ENCODE data around the gene ALB.
"Not testable (repeated sequence)": the region's sequence is repeated elsewhere in the genome, so short reads cannot be mapped to it uniquely, and the experiment has no call there.

ALB gene

GRCh38 chr4:73404042-73404441 lies at the start of gene ALB:
Gene ALB (plus strand): TSS chr4:73404287. CDS start chr4:73404328, 41 bp downstream.
- Histone ChIP-seq H3K9ac (no peak within 1 kb of the TSS), H3K79me2 (no peaks in the 10 kb centered on the region), H3K9me3 (ENCODE audit: control insufficient read depth, low read length) (no peaks in the 10 kb centered on the region), H3K27me3 (ENCODE audit: control insufficient read depth, insufficient read depth, low read length) (no peaks in the 10 kb centered on the region), H3K4me2 (ENCODE audit: low read length) (no peak within 1 kb of the TSS), H3K4me3 (ENCODE audit: low read depth, low read length) (no peak within 1 kb of the TSS), H3K4me1 (no peaks in the 10 kb centered on the region), H3K27ac (no peak within 1 kb of the TSS), H3K36me3 (ENCODE audit: control insufficient read depth, insufficient read depth, low read length) (no peaks in the 10 kb centered on the region), H2AFZ (no peak within 1 kb of the TSS)
- no peak for TF ChIP-seq CTCF (IDR thresholded peaks at IDR 0.05)

- H3K4me1 ChIP-seq; H3K27ac ChIP-seq; H3K4me2 ChIP-seq (ENCODE audit: low read length); H3K79me2 ChIP-seq; H2AFZ ChIP-seq; H3K4me3 ChIP-seq (ENCODE audit: low read depth, low read length); H3K36me3 ChIP-seq (ENCODE audit: control insufficient read depth, insufficient read depth, low read length); H3K27me3 ChIP-seq (ENCODE audit: control insufficient read depth, insufficient read depth, low read length); H3K9ac ChIP-seq; H3K9me3 ChIP-seq (ENCODE audit: control insufficient read depth, low read length): not testable (repeated sequence)
These were observed 46.9 kb upstream of the ALB start for GRCh38 chr4:73357174-73357573.

- H3K27ac ChIP-seq; H3K79me2 ChIP-seq; H3K9me3 ChIP-seq (ENCODE audit: control insufficient read depth, low read length); H3K9ac ChIP-seq; H3K4me1 ChIP-seq; H3K4me3 ChIP-seq (ENCODE audit: low read depth, low read length); H3K27me3 ChIP-seq (ENCODE audit: control insufficient read depth, insufficient read depth, low read length); H3K4me2 ChIP-seq (ENCODE audit: low read length); H2AFZ ChIP-seq; H3K36me3 ChIP-seq (ENCODE audit: control insufficient read depth, insufficient read depth, low read length): not testable (repeated sequence)
These were observed 34.4 kb upstream of the ALB start for GRCh38 chr4:73369506-73370199.

GRCh38 chr4:73375328-73375741 lies 28.8 kb upstream of the ALB start:
- H3K27ac ChIP-seq: no peak overlapping the region
- H3K9ac ChIP-seq: no peak overlapping the region
- no peaks in the 10 kb centered on the region for H3K79me2 ChIP-seq
- no peaks in the 10 kb centered on the region for H3K27me3 ChIP-seq (ENCODE audit: control insufficient read depth, insufficient read depth, low read length)
- H3K4me1 ChIP-seq: no peaks in the 10 kb centered on the region
- no peaks in the 10 kb centered on the region for H3K9me3 ChIP-seq (ENCODE audit: control insufficient read depth, low read length)
- no peaks in the 10 kb centered on the region for H3K36me3 ChIP-seq (ENCODE audit: control insufficient read depth, insufficient read depth, low read length)
- H3K4me3 ChIP-seq (ENCODE audit: low read depth, low read length): no peak overlapping the region
- H3K4me2 ChIP-seq (ENCODE audit: low read length): no peak overlapping the region
- TF ChIP-seq CTCF (IDR thresholded peaks at IDR 0.05): no peak
- no peak overlapping the region for H2AFZ ChIP-seq

GRCh38 chr4:73376251-73376650 lies 27.8 kb upstream of the ALB start:
- Histone ChIP-seq H3K9ac (no peak overlapping the region), H3K27ac (no peak overlapping the region), H3K4me3 (ENCODE audit: low read depth, low read length) (no peak overlapping the region)

More at GRCh38 chr4:73376251-73376650, 27.8 kb upstream of the ALB start:
- Histone ChIP-seq H3K4me1 (no peaks in the 10 kb centered on the region), H2AFZ (no peak overlapping the region), H3K27me3 (ENCODE audit: control insufficient read depth, insufficient read depth, low read length) (no peaks in the 10 kb centered on the region), H3K36me3 (ENCODE audit: control insufficient read depth, insufficient read depth, low read length) (no peaks in the 10 kb centered on the region), H3K79me2 (no peaks in the 10 kb centered on the region), H3K9me3 (ENCODE audit: control insufficient read depth, low read length) (no peaks in the 10 kb centered on the region), H3K4me2 (ENCODE audit: low read length) (no peak overlapping the region)
- no peak for TF ChIP-seq CTCF (IDR thresholded peaks at IDR 0.05)
